ENCODE measurements around the gene FOXI1. TPM values are rescaled to one million over a fixed set of nuclear protein-coding genes. Genes with fewer than 3 reads are reported as not detected.

Gene FOXI1
- total RNA-seq, 1 donor from 2014 or later = 0.09 TPM

- Mint-ChIP-seq H3K4me3 (no peak overlapping the region), H3K4me1 (no peaks in the 10 kb centered on the region), H3K36me3 (ENCODE audit: low read depth) (no peaks in the 10 kb centered on the region), H3K9me3 (no peaks in the 10 kb centered on the region), H3K27ac (no peak overlapping the region), H3K27me3 (peaks cover 6% of the 10 kb centered on the region)
- DNase-seq = no peak
- intact Hi-C loops (cut with micrococcal nuclease) = no loop called here
Observed at GRCh38 chr5:170143091-170143490, 37.4 kb downstream of the FOXI1 start.

- Mint-ChIP-seq H3K4me1 (no peaks in the 10 kb centered on the region), H3K4me3 (no peak overlapping the region), H3K27ac (no peak overlapping the region), H3K9me3 (no peaks in the 10 kb centered on the region), H3K27me3 (peaks cover 6% of the 10 kb centered on the region), H3K36me3 (ENCODE audit: low read depth) (no peaks in the 10 kb centered on the region)
- no peak for DNase-seq
- intact Hi-C loops (cut with micrococcal nuclease) = no loop called here
Observed at GRCh38 chr5:170143710-170144109, 38.0 kb downstream of the FOXI1 start.

DNA sequence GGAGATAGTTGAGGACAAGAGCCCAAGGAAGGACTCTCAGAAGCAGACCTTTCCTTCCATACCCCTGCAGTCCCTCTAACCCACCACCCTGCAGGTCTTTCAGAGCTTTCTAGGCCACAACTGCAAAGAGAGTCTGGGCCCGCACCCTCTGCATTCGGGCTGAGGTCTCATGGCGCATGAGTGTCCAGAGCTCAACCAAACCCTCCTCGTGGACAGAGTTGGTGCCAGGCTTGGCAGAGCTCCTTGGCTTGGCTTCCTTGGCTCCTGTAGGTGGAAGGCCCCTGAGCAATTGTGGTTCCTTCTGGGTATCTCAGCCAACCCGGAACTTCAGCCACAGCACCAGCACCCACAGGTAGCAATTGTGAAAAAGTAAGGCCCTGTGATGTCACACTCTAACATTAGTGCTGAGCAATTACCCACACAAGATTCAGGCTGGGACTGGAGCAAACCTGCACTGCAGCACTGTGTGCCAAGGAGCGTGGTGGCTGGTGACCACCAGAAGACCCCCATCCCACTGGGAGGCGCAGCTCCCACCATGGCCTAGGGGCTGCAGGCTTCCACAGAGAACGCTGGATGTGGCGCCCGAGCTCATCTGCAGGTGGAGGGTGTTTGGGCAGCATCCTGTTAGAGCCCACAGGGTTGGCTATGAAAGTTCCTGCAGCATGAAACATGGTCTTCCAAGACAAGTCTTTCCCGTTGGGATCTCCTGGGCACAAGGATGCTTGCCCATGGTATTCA, 38.8 kb downstream of the FOXI1 start:
- Mint-ChIP-seq H3K4me1 (no peaks in the 10 kb centered on the region), H3K9me3 (no peaks in the 10 kb centered on the region), H3K36me3 (ENCODE audit: low read depth) (no peaks in the 10 kb centered on the region), H3K27ac (no peak overlapping the region), H3K27me3 (peaks cover 8% of the 10 kb centered on the region), H3K4me3 (no peak overlapping the region)
- intact Hi-C loops (cut with micrococcal nuclease) = no loop called here
- DNase-seq = no peak

- H3K27me3 Mint-ChIP-seq = peaks cover 4% of the 10 kb centered on the region
- H3K4me3 Mint-ChIP-seq = no peak overlapping the region
- H3K9me3 Mint-ChIP-seq = no peaks in the 10 kb centered on the region
- no peak for DNase-seq
- H3K27ac Mint-ChIP-seq = no peak overlapping the region
- intact Hi-C loops (cut with micrococcal nuclease) = no loop called here
- H3K36me3 Mint-ChIP-seq (ENCODE audit: low read depth) = no peaks in the 10 kb centered on the region
- no peaks in the 10 kb centered on the region for H3K4me1 Mint-ChIP-seq
Observed at GRCh38 chr5:170145462-170145861, 39.8 kb downstream of the FOXI1 start.

- Mint-ChIP-seq H3K9me3 (no peaks in the 10 kb centered on the region), H3K4me1 (no peaks in the 10 kb centered on the region), H3K27me3 (peaks cover 4% of the 10 kb centered on the region), H3K27ac (no peak overlapping the region), H3K4me3 (no peak overlapping the region), H3K36me3 (ENCODE audit: low read depth) (no peaks in the 10 kb centered on the region)
- no peak for DNase-seq
- intact Hi-C loops (cut with micrococcal nuclease) = no loop called here
Observed at GRCh38 chr5:170147051-170147752, 41.5 kb downstream of the FOXI1 start.

- no peaks in the 10 kb centered on the region for H3K4me1 Mint-ChIP-seq
- H3K9me3 Mint-ChIP-seq = no peaks in the 10 kb centered on the region
- intact Hi-C loops (cut with micrococcal nuclease) = no loop called here
- no peaks in the 10 kb centered on the region for H3K36me3 Mint-ChIP-seq (ENCODE audit: low read depth)
- H3K4me3 Mint-ChIP-seq = no peak overlapping the region
- no peak overlapping the region for H3K27ac Mint-ChIP-seq
- no peak for DNase-seq
- peaks cover 4% of the 10 kb centered on the region for H3K27me3 Mint-ChIP-seq
Observed at GRCh38 chr5:170147753-170148264, 42.1 kb downstream of the FOXI1 start.

GRCh38 chr5:170148430-170149205, 42.9 kb downstream of the FOXI1 start:
- H3K27me3 Mint-ChIP-seq = peaks cover 2% of the 10 kb centered on the region
- no peak for DNase-seq
- H3K27ac Mint-ChIP-seq = no peak overlapping the region
- H3K4me3 Mint-ChIP-seq = no peak overlapping the region
- intact Hi-C loops (cut with micrococcal nuclease) = no loop called here
- H3K36me3 Mint-ChIP-seq (ENCODE audit: low read depth) = no peaks in the 10 kb centered on the region
- no peaks in the 10 kb centered on the region for H3K9me3 Mint-ChIP-seq
- no peaks in the 10 kb centered on the region for H3K4me1 Mint-ChIP-seq

GRCh38 chr5:170149206-170149515, 43.5 kb downstream of the FOXI1 start:
- Mint-ChIP-seq H3K27ac (no peak overlapping the region), H3K27me3 (peaks cover 2% of the 10 kb centered on the region), H3K4me3 (no peak overlapping the region), H3K9me3 (no peaks in the 10 kb centered on the region), H3K36me3 (ENCODE audit: low read depth) (no peaks in the 10 kb centered on the region), H3K4me1 (no peaks in the 10 kb centered on the region)
- no peak for DNase-seq
- intact Hi-C loops (cut with micrococcal nuclease) = no loop called here

DNA sequence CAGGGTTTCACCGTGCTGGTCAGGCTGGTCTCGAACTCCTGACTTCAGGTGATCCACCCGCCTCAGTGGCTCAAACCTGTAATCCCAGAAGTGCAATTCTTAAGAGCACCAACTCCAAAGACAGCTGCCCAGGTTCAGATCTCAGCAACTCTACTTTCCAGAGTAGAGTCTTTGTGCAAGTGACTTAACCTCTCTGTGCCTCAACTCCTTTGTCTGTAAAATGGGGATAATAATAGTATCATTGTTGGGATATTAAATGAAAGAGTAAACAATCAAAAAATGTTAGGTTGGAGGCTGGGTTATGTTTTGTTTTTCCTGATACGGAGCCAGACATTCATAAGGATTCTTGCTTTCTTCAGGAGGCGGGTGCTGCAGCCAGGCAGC, 45.0 kb downstream of the FOXI1 start:
- no peaks in the 10 kb centered on the region for H3K36me3 Mint-ChIP-seq (ENCODE audit: low read depth)
- no peak overlapping the region for H3K4me3 Mint-ChIP-seq
- H3K27me3 Mint-ChIP-seq = peaks cover 2% of the 10 kb centered on the region
- no peaks in the 10 kb centered on the region for H3K4me1 Mint-ChIP-seq
- intact Hi-C loops (cut with micrococcal nuclease) = no loop called here
- H3K27ac Mint-ChIP-seq = no peak overlapping the region
- H3K9me3 Mint-ChIP-seq = no peaks in the 10 kb centered on the region
- DNase-seq = no peak

DNA sequence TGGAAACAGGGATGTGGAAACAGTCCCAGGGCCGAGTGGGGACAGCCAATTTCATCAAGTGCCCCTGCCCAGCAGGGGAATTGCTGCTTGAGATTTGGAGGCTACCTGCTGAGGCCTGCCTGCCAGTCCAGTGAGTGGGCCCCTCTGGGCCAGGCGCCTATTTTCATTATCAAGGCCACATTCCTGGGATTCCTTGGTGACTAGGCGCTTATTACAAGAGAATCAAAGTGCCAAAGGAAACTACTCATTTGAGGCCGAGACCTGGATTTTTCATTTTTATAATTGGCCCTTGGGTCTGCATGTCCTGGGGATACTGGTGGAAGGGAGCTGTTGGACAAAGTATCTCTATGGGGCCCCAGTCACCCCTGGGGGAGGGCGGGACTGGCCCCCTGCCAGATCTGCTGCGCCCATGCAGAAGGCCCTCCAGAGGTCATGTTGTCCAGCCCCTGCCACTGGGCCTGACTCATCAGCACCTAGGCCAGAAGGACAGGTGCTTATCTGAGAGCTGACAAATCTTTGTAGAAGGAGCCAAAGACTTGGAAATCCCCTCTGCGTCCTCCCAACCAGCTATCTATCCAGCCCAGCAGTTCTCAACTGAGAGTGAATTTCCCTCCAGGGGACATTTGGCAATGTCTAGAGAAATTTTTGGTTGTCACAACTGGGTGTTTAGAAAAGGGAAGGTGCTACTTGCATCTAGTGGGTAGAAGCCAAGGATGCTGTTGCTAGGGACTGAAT, 45.6 kb downstream of the FOXI1 start:
- H3K27ac Mint-ChIP-seq = no peak overlapping the region
- DNase-seq = no peak
- intact Hi-C loops (cut with micrococcal nuclease) = no loop called here

GRCh38 chr5:170152767-170153166, 47.1 kb downstream of the FOXI1 start:
- no peak overlapping the region for H3K27ac Mint-ChIP-seq
- no peaks in the 10 kb centered on the region for H3K9me3 Mint-ChIP-seq
- no peaks in the 10 kb centered on the region for H3K4me1 Mint-ChIP-seq
- H3K36me3 Mint-ChIP-seq (ENCODE audit: low read depth) = no peaks in the 10 kb centered on the region
- H3K4me3 Mint-ChIP-seq = no peak overlapping the region
- peaks cover 6% of the 10 kb centered on the region for H3K27me3 Mint-ChIP-seq
- no peak for DNase-seq
- intact Hi-C loops (cut with micrococcal nuclease) = no loop called here

More for the DNA sequence above, 45.6 kb downstream of the FOXI1 start:
- Mint-ChIP-seq H3K27me3 (peaks cover 2% of the 10 kb centered on the region), H3K4me3 (no peak overlapping the region), H3K9me3 (no peaks in the 10 kb centered on the region), H3K4me1 (no peaks in the 10 kb centered on the region), H3K36me3 (ENCODE audit: low read depth) (no peaks in the 10 kb centered on the region)

DNA sequence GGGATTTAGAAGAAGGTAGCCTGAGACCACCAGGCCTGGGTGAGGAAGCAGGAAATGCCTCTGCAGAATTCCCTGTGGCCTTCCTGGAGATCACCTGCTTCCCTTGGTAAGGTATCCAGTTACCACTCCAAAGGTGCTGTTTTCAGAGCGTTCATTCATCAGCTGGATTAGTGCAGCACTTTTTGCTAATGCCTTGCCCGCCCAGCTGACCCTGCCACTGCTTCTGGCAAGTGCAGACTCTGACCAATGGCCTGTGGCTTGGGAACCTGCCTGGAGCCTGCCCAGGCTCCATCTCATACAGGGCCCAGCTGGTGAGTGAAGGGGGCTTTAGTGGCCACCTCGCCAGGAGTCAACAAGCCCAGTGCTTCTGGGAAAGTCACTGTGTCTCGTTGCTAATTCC, 48.6 kb downstream of the FOXI1 start:
- H3K4me3 Mint-ChIP-seq = no peak overlapping the region
- intact Hi-C loops (cut with micrococcal nuclease) = no loop called here
- H3K9me3 Mint-ChIP-seq = no peaks in the 10 kb centered on the region
- peaks cover 6% of the 10 kb centered on the region for H3K27me3 Mint-ChIP-seq
- no peak for DNase-seq
- H3K36me3 Mint-ChIP-seq (ENCODE audit: low read depth) = no peaks in the 10 kb centered on the region
- H3K4me1 Mint-ChIP-seq = no peaks in the 10 kb centered on the region
- no peak overlapping the region for H3K27ac Mint-ChIP-seq

DNA sequence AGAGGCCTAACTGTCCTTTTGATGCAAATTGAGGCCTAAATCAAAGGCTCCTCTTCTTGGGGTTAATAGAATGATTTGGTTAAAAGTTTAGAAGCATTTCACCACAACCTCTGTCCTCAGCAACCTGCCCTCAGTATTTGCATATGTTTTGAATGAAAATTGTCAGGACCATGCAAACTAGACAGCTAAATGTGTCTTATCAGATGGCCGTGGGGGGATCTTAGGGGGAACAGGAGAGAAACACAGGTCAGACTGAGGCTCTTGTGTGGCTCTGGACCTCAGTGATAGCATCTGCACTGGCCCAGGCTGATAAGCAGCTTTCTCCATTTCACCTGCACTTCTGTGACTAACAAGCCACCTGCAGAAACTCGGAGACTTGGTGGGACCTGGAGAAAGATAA, 49.0 kb downstream of the FOXI1 start:
- Mint-ChIP-seq H3K4me1 (no peaks in the 10 kb centered on the region), H3K27me3 (peaks cover 6% of the 10 kb centered on the region), H3K9me3 (no peaks in the 10 kb centered on the region), H3K4me3 (no peak overlapping the region), H3K27ac (no peak overlapping the region), H3K36me3 (ENCODE audit: low read depth) (no peaks in the 10 kb centered on the region)
- DNase-seq = no peak
- intact Hi-C loops (cut with micrococcal nuclease) = no loop called here

DNA sequence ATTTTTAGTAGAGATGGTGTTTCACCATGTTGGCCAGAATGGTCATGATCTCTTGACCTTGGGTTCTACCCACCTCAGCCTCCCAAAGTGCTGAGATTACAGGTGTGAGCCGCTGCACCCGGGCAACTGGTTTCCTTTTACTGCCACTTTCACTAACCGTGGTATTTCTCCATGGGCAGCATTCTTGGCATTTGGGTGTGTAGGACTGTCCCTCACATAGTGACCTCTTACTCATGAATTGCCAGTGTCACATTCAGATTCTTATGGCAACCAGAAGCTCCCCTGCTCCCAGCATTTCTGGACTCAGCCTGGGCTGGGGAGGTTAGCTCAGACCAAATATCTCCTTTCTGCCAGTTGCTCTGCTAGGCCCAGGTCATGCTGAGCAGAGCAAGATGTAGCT, 50.1 kb downstream of the FOXI1 start:
- no peaks in the 10 kb centered on the region for H3K4me1 Mint-ChIP-seq
- DNase-seq = no peak
- no peak overlapping the region for H3K27ac Mint-ChIP-seq
- H3K36me3 Mint-ChIP-seq (ENCODE audit: low read depth) = no peaks in the 10 kb centered on the region
- no peak overlapping the region for H3K4me3 Mint-ChIP-seq
- intact Hi-C loops (cut with micrococcal nuclease) = no loop called here
- H3K27me3 Mint-ChIP-seq = peaks cover 6% of the 10 kb centered on the region
- H3K9me3 Mint-ChIP-seq = no peaks in the 10 kb centered on the region

Data from activated CD4-positive, alpha-beta T cell treated with anti-CD3 and anti-CD28 coated beads, Interleukin-2, amount 10 ng/mL, durations not matched to agents 24 days and 14 days (primary cell).